Activated T-helper 2 cell treated with anti-CD3 and anti-CD28 coated beads, Interferon-gamma antibody, Interleukin-2, Interleukin-4, amounts not matched to agents 10 μg/mL and 5 μg/mL and 100 μg/mL, durations not matched to agents 14 hours and 24 hours and 36 hours (primary cell): ENCODE results near the gene SLC9A3. TPM values are rescaled to one million over a fixed set of nuclear protein-coding genes. Genes with fewer than 3 reads are reported as not detected.

Experiments
- DNase-seq: peaks from one replicate; pipeline ENCODE4 v3.0.0; 2021; ENCODE audit warnings: low spot score
- H3K27ac Mint-ChIP-seq: one replicate; pipeline ENCODE4 v1.8.0; 2021; ENCODE audit warnings: mixed read lengths
- H3K27me3 Mint-ChIP-seq: one replicate; pipeline ENCODE4 v1.8.0; 2021; ENCODE audit warnings: low read depth, mixed read lengths
- H3K36me3 Mint-ChIP-seq: one replicate; pipeline ENCODE4 v1.8.0; 2021; ENCODE audit warnings: low read depth, mixed read lengths
- H3K4me1 Mint-ChIP-seq: one replicate; pipeline ENCODE4 v1.8.0; 2021; ENCODE audit warnings: low read depth, mixed read lengths
- H3K4me3 Mint-ChIP-seq: one replicate; pipeline ENCODE4 v1.8.0; 2021; ENCODE audit warnings: low read depth, mild to moderate bottlenecking, moderate library complexity, mixed read lengths
- H3K9me3 Mint-ChIP-seq: one replicate; pipeline ENCODE4 v1.8.0; 2021; ENCODE audit warnings: mixed read lengths
- intact Hi-C: fragments of 100-400 bp; cut with micrococcal nuclease; formaldehyde crosslinking; loops from one replicate; pipeline ENCODE4 v1.15.1; 2023
- total RNA-seq: library from RNA; stranded (reverse); gene quantifications from 2 replicates; pipeline ENCODE4 v1.2.3, GENCODE V29; 2022

Gene SLC9A3
- total RNA-seq, 1 donor from 2014 or later = 2.4 TPM

- intact Hi-C loops = no loop called here
- Mint-ChIP-seq H3K9me3 (peaks cover 28% of the 10 kb centered on the region), H3K4me3 (no peak overlapping the region), H3K27me3 (no peaks in the 10 kb centered on the region), H3K36me3 (peaks cover 94% of the 10 kb centered on the region), H3K27ac (peak overlapping the region; percentile 14), H3K4me1 (peaks cover 29% of the 10 kb centered on the region)
- DNase-seq = no peak
Measured at GRCh38 chr5:453725-454481, 70.3 kb downstream of the SLC9A3 start.

- intact Hi-C loops = no loop called here
- peaks cover 28% of the 10 kb centered on the region for H3K9me3 Mint-ChIP-seq
- H3K36me3 Mint-ChIP-seq = peaks cover 94% of the 10 kb centered on the region
- H3K27ac Mint-ChIP-seq = peak overlapping the region; percentile 14
- DNase-seq = no peak
- peaks cover 22% of the 10 kb centered on the region for H3K4me1 Mint-ChIP-seq
- no peaks in the 10 kb centered on the region for H3K27me3 Mint-ChIP-seq
- H3K4me3 Mint-ChIP-seq = no peak overlapping the region
Measured at GRCh38 chr5:452978-453710, 71.1 kb downstream of the SLC9A3 start.

DNA sequence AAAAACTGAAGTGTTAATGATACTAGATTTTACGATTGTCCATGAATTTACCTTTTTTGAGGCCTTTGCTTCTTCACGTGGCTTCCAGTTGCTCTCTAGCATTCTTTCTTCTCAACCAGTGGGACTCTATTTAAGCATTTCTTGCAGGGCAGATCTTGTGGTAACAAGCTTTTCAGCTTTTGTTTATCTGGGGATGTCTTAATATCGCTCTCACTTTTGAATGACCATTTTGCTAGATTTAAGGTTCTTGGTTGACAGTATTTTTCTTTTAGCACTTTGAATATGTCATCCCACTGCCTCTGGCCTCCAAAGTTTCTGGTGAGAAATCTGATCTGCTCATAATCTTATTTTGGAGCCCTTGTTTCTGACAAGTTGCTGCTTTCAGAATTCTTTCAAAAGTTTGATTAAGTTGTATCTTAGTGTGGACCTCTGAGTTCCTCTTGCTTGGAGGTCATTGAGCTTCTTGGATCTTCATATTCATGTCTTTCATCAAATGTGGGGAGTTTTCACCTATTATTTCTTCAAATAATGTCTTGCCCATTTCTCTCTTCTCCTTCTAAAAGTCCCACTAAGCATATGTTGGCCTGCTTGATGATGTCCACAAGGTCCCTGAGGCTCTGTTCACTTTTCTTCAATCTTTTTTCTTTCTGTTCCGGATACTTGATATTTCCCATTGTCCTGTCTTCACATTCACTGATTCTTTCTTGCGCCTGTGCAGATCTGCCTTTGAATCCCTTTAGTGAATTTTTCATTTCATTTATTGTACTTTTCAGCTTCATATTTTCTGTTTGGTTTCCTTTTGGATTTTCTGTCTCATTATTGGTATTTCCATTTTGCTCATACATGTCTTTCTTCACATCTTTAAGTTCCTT, 72.4 kb downstream of the SLC9A3 start:
- Mint-ChIP-seq H3K9me3 (peaks cover 28% of the 10 kb centered on the region), H3K4me1 (peaks cover 22% of the 10 kb centered on the region)
- no peak for DNase-seq

DNA sequence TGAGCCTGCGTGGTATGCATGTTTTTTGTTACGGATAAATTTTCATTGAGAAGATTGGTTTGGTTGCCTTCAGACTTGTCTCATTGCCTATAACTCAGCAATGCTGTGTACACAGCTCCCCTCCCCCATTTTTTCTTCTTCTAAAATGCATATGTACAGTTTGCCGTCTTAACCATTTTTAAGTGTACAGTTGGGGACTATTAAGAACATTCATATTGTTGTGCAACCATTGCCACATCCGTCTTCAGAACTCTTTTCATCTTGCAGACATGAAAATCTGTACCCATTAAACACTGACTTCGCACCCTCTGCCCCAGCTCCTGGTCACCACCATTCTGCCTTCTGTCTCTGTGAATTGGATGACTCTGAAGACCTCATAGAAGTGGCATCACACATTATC, 75.1 kb downstream of the SLC9A3 start:
- Mint-ChIP-seq H3K27ac (no peak overlapping the region), H3K27me3 (no peaks in the 10 kb centered on the region), H3K4me1 (peaks cover 32% of the 10 kb centered on the region)

More for the DNA sequence above, 72.4 kb downstream of the SLC9A3 start:
- H3K36me3 Mint-ChIP-seq = peaks cover 95% of the 10 kb centered on the region
- H3K27ac Mint-ChIP-seq = no peak overlapping the region
- no peaks in the 10 kb centered on the region for H3K27me3 Mint-ChIP-seq
- intact Hi-C loops = no loop called here
- H3K4me3 Mint-ChIP-seq = no peak overlapping the region

DNA sequence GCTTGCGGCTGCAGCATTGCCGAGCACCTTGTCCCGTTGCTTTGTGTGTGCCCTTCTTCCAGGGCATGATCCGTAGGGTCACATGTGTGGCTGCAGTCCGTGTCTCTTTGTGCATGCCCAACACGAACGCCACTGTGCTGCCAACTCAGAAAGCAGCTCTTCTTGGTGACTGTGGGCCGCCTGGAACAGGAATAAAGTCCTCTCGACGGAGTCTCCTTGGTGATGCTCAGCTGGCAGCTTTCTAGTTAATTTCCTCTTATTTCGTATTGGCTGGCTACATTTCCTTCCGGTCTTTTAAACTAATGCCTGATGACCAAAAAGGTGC, 75.5 kb downstream of the SLC9A3 start:
- no peak for DNase-seq
- no peak overlapping the region for H3K27ac Mint-ChIP-seq
- peaks cover 28% of the 10 kb centered on the region for H3K9me3 Mint-ChIP-seq
- peaks cover 31% of the 10 kb centered on the region for H3K4me1 Mint-ChIP-seq
- no peaks in the 10 kb centered on the region for H3K27me3 Mint-ChIP-seq
- H3K36me3 Mint-ChIP-seq = peaks cover 84% of the 10 kb centered on the region
- intact Hi-C loops = no loop called here
- H3K4me3 Mint-ChIP-seq = no peak overlapping the region

More for the DNA sequence above, 75.1 kb downstream of the SLC9A3 start:
- intact Hi-C loops = no loop called here
- no peak for DNase-seq
- H3K36me3 Mint-ChIP-seq = peaks cover 88% of the 10 kb centered on the region
- H3K4me3 Mint-ChIP-seq = no peak overlapping the region
- peaks cover 28% of the 10 kb centered on the region for H3K9me3 Mint-ChIP-seq

DNA sequence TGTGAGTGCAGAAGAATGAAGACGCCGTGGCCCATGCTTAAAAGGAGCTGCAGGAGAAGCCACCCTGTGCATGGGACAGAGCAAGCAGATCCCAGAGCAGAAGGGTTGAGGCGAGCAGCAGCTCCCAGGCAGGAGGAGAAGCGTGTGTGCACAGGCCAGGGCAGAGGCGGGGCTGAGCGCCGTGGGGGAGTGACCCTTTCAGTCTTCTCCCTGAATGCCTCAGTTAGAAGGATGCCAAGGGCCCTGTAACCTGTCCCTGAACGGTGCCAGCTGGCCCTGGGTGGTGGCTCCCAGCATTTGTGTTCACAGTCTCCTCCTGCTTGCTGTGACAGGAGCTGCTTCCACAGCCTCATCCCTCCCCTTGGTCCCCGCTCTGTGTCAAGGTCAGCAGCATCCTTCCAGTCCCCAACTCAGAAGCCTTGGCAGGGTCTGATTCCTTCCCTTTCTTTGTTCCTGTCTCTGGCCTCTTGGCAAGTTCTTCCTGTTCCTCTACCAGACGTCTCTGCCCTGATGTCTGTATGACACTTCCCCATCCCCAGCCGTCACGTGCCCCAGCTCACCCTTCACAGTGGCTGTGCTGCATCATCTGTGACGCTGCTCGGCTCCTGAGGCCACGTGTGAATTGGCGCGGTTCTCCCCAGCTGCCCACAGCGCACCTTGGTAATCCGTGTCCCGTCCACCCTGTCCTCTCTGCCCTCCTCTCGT, 76.0 kb downstream of the SLC9A3 start:
- peaks cover 79% of the 10 kb centered on the region for H3K36me3 Mint-ChIP-seq
- H3K9me3 Mint-ChIP-seq = peaks cover 28% of the 10 kb centered on the region
- H3K4me3 Mint-ChIP-seq = no peak overlapping the region
- intact Hi-C loops = no loop called here
- H3K27ac Mint-ChIP-seq = no peak overlapping the region
- no peak for DNase-seq
- no peaks in the 10 kb centered on the region for H3K27me3 Mint-ChIP-seq
- H3K4me1 Mint-ChIP-seq = peaks cover 29% of the 10 kb centered on the region

- Mint-ChIP-seq H3K4me3 (no peak overlapping the region), H3K27ac (no peak overlapping the region), H3K9me3 (peaks cover 24% of the 10 kb centered on the region), H3K27me3 (no peaks in the 10 kb centered on the region), H3K36me3 (peaks cover 72% of the 10 kb centered on the region), H3K4me1 (peaks cover 25% of the 10 kb centered on the region)
- intact Hi-C loops = loop anchor here (2.0 kb wide), 1 partner anchor 23 kb away; no protein-coding TSS in a partner anchor
- DNase-seq = no peak
Measured at GRCh38 chr5:447501-447900, 76.7 kb downstream of the SLC9A3 start.

DNA sequence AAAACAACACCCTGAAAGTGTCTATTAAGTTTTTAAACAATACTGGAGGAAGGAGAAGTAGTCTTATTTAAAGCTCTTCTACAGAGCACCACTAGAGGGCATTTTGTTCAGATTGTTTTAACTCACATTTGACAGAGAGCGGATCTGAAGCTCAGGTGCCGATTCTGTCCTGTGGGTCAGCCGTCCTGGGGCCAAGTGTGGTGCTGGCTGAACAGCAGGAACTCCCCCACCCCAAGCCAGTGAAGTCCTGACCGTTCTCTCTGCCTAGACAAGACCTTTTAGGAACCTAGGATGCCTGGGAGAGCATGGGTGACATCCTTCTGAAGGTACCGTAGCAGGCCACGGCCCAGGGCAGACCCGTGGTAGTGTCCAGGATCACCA, 77.4 kb downstream of the SLC9A3 start:
- Mint-ChIP-seq H3K9me3 (peaks cover 18% of the 10 kb centered on the region), H3K27me3 (no peaks in the 10 kb centered on the region), H3K4me1 (peaks cover 28% of the 10 kb centered on the region), H3K36me3 (peaks cover 66% of the 10 kb centered on the region), H3K27ac (no peak overlapping the region), H3K4me3 (no peak overlapping the region)
- DNase-seq = no peak
- intact Hi-C loops = loop anchor here (2.0 kb wide), 1 partner anchor 24 kb away; no protein-coding TSS in a partner anchor

DNA sequence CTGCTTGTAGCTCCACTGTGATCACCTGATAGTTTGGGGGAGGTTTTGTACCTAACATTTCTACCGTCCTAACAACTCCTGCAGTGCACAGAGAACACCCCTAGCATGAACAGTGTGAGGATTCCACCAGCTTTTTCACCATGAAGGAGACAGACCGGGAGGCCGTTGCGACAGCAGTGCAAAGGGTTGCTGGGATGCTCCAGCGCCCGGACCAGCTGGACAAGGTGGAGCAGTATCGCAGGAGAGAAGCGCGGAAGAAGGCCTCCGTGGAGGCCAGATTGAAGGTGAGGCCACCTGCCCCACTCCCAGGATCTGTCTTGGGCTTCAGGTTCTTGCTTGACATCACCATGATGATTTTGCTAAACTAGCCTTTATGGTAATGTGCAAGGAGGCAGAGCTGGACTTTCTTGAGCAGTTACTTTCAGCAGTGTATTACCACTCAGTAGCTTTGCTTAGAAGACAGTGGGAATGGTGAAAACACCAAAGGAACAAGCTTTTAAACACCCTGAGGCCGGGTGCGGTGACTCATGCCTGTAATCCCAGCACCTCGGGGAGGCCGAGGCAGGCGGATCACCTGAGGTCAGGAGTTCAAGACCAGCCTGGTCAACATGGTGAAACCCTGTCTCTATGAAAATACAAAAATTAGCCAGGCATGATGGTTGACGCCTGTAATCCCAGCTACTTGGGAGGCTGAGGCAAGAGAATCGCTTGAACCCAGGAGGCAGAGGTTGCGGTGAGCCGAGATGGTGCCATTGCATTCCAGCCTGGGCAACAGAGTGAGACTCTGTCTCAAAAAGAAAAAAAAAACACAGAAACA, 78.0 kb downstream of the SLC9A3 start:
- peaks cover 30% of the 10 kb centered on the region for H3K4me1 Mint-ChIP-seq
- intact Hi-C loops = loop anchor here (2.0 kb wide), 1 partner anchor 25 kb away; no protein-coding TSS in a partner anchor
- peak overlapping the region; percentile 43 for H3K27ac Mint-ChIP-seq
- peaks cover 60% of the 10 kb centered on the region for H3K36me3 Mint-ChIP-seq
- H3K4me3 Mint-ChIP-seq = no peak overlapping the region
- no peak for DNase-seq
- no peaks in the 10 kb centered on the region for H3K27me3 Mint-ChIP-seq
- H3K9me3 Mint-ChIP-seq = peaks cover 12% of the 10 kb centered on the region

- DNase-seq = no peak
- H3K4me3 Mint-ChIP-seq = no peak overlapping the region
- peaks cover 34% of the 10 kb centered on the region for H3K4me1 Mint-ChIP-seq
- H3K36me3 Mint-ChIP-seq = peaks cover 53% of the 10 kb centered on the region
- no peaks in the 10 kb centered on the region for H3K27me3 Mint-ChIP-seq
- peaks cover 5% of the 10 kb centered on the region for H3K9me3 Mint-ChIP-seq
- intact Hi-C loops = no loop called here
- peak overlapping the region; percentile 43 for H3K27ac Mint-ChIP-seq
Measured at GRCh38 chr5:445591-445990, 78.7 kb downstream of the SLC9A3 start.

DNA sequence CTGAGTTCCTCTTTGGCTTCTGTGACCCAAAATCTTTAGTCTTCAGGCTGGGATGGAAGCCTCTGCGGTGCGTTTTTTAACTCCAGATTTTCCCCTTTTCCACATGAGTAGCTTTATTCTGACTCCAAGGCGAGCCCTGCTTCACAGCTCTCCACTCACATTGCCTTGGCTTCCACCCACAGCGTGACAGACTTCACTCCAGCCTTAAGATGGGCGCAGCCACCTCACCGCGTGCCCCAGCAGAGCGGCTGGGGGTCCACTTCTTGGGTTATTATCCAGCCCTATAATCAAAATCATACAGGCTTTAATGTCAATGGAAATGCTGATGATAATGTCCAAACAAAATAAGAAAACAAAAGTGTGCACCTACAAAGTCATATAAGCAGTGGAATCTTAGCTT, 80.0 kb downstream of the SLC9A3 start:
- intact Hi-C loops = no loop called here
- Mint-ChIP-seq H3K4me3 (peak overlapping the region; percentile 84), H3K4me1 (peaks cover 34% of the 10 kb centered on the region), H3K27ac (peak overlapping the region; percentile 60), H3K27me3 (no peaks in the 10 kb centered on the region), H3K9me3 (no peaks in the 10 kb centered on the region), H3K36me3 (peaks cover 39% of the 10 kb centered on the region)
- no peak for DNase-seq
